GM12878 (cell line): ENCODE data around the gene NAALADL1. TPM values are rescaled to one million over a fixed set of nuclear protein-coding genes. Genes with fewer than 3 reads are reported as not detected.
A peak's percentile ranks its signal among the peaks of the same experiment; 100 is the strongest.

Experiments
- BMI1 ChIP-seq: fragments of 450-650 bp; IDR thresholded peaks from 2 replicates; pipeline ENCODE4 v1.6.1; 2016; ENCODE audit warnings: mild to moderate bottlenecking, moderate library complexity, borderline replicate concordance
- EGR1 ChIP-seq, 2 experiments: IDR thresholded peaks; 1 replicate in 1 of 2; 2 replicates in 1 of 2; pipeline ENCODE4 v1.6.1; 2011 to 2012; ENCODE audit warnings: low read depth in 2 of 2, low read length in 2 of 2, borderline replicate concordance in 1 of 2, mild to moderate bottlenecking in 1 of 2, moderate library complexity in 1 of 2
- ELK1 ChIP-seq: IDR thresholded peaks from 2 replicates; pipeline ENCODE4 v1.6.1; 2012; ENCODE audit warnings: low read depth, low read length, improper control_type of control experiment
- FOXK2 ChIP-seq: fragments of 450-650 bp; IDR thresholded peaks from 2 replicates; pipeline ENCODE4 v1.6.1; 2017; ENCODE audit warnings: mild to moderate bottlenecking, moderate library complexity
- JUNB ChIP-seq: IDR thresholded peaks from 2 replicates; pipeline ENCODE4 v1.6.1; 2016; ENCODE audit warnings: antibody characterized with exemption, mild to moderate bottlenecking
- MEF2A ChIP-seq: IDR thresholded peaks from 2 replicates; pipeline ENCODE4 v1.6.1; 2011; ENCODE audit warnings: low read depth, mild to moderate bottlenecking, low read length, moderate library complexity; ENCODE audit not compliant: insufficient read depth
- MTA2 ChIP-seq: fragments of 450-650 bp; IDR thresholded peaks from 2 replicates; pipeline ENCODE4 v1.6.1; 2016; ENCODE audit warnings: low read depth, mild to moderate bottlenecking, moderate library complexity
- PAX5 ChIP-seq: IDR thresholded peaks from 2 replicates; pipeline ENCODE4 v1.6.1; 2011; ENCODE audit warnings: low read depth, low read length, borderline replicate concordance
- POLR2A ChIP-seq: IDR thresholded peaks from 2 replicates; pipeline ENCODE4 v1.6.1; 2011; ENCODE audit warnings: low read depth, mild to moderate bottlenecking, low read length
- POLR2AphosphoS2 ChIP-seq: IDR thresholded peaks from 2 replicates; pipeline ENCODE4 v1.6.1; 2011; ENCODE audit warnings: low read depth, mild to moderate bottlenecking, low read length, improper control_type of control experiment, moderate library complexity
- RAD21 ChIP-seq: IDR thresholded peaks from 2 replicates; pipeline ENCODE4 v1.6.1; 2011; ENCODE audit warnings: mild to moderate bottlenecking, low read depth, low read length, moderate library complexity; ENCODE audit not compliant: insufficient read depth
- SMAD5 ChIP-seq: IDR thresholded peaks from 2 replicates; pipeline ENCODE4 v1.6.1; 2016; ENCODE audit warnings: antibody characterized with exemption, low read depth
- SPI1 ChIP-seq: IDR thresholded peaks from 2 replicates; pipeline ENCODE4 v1.6.1; 2011; ENCODE audit warnings: low read depth, mild to moderate bottlenecking, low read length, moderate library complexity, borderline replicate concordance; ENCODE audit not compliant: insufficient read depth
- TARDBP ChIP-seq: IDR thresholded peaks from 2 replicates; pipeline ENCODE4 v1.6.1; 2016; ENCODE audit warnings: borderline replicate concordance
- TBL1XR1 ChIP-seq: IDR thresholded peaks from 2 replicates; pipeline ENCODE4 v1.6.1; 2012; ENCODE audit warnings: low read depth, low read length, improper control_type of control experiment
- YBX1 ChIP-seq: fragments of 450-650 bp; IDR thresholded peaks from 2 replicates; pipeline ENCODE4 v1.6.1; 2016; ENCODE audit warnings: antibody characterized with exemption
- ZBTB40 ChIP-seq: fragments of 450-650 bp; IDR thresholded peaks from 2 replicates; pipeline ENCODE4 v1.6.1; 2016; ENCODE audit warnings: mild to moderate bottlenecking, moderate library complexity, borderline replicate concordance
- ZNF207 ChIP-seq: fragments of 450-650 bp; IDR thresholded peaks from 2 replicates; pipeline ENCODE4 v1.6.1; 2014; ENCODE audit warnings: antibody characterized with exemption, mild to moderate bottlenecking, borderline replicate concordance
- polyA plus RNA-seq, 11 experiments: library from polyadenylated mRNA; depleted of rRNA in 4 of 11; unstranded in 6 of 11; stranded (reverse) in 5 of 11; fragments of >200 nt; fragmentation: Nextera tagmentation in 4 of 11; fragmentation: Illumina TruSeq in 1 of 11; extraction: Ambion mirVana in 4 of 11; extraction: Trizol in 1 of 11; gene quantifications; 1 replicate in 1 of 11; 2 replicates in 10 of 11; pipeline versions ENCODE4 v1.2.1 to v1.2.3, GENCODE V29; 2011 to 2016; ENCODE audit warnings: inconsistent platforms in 2 of 11, missing spikeins in 2 of 11, low read depth in 1 of 11
- total RNA-seq, 4 experiments: library from RNA; depleted of rRNA in 3 of 4; stranded (reverse); fragments of >200 nt in 3 of 4; fragmentation: Illumina TruSeq in 1 of 4; extraction: Trizol in 1 of 4; gene quantifications; 2 replicates each; pipeline versions ENCODE4 v1.2.1 to v1.2.3, GENCODE V29; 2013 to 2021
- TF ChIP-seq, protein P1 (sequence below): fragments of 450-650 bp; IDR thresholded peaks from 2 replicates; pipeline ENCODE4 v1.6.1; 2017; ENCODE audit warnings: mild to moderate bottlenecking
- TF ChIP-seq, protein P2 (sequence below): IDR thresholded peaks from 2 replicates; pipeline ENCODE4 v1.6.1; 2011; ENCODE audit warnings: borderline replicate concordance, low read depth, mild to moderate bottlenecking, moderate library complexity, mixed read lengths, low read length; ENCODE audit not compliant: insufficient read depth; ENCODE audit errors: extremely low read length
- TF ChIP-seq, protein P3 (sequence below): fragments of 450-650 bp; IDR thresholded peaks from 2 replicates; pipeline ENCODE4 v1.6.1; 2018; ENCODE audit warnings: mild to moderate bottlenecking, low read depth, moderate library complexity; ENCODE audit not compliant: partially characterized antibody

NAALADL1 gene
- total and polyA plus RNA-seq, 10 of the 15 experiments (the other 5 are each of a cell fraction or from before 2014, with no cell fraction given) = 0.77 to 5.5 (median 1.5) TPM

- TF ChIP-seq ELK1 = no peak
- TF ChIP-seq, protein P1, sequence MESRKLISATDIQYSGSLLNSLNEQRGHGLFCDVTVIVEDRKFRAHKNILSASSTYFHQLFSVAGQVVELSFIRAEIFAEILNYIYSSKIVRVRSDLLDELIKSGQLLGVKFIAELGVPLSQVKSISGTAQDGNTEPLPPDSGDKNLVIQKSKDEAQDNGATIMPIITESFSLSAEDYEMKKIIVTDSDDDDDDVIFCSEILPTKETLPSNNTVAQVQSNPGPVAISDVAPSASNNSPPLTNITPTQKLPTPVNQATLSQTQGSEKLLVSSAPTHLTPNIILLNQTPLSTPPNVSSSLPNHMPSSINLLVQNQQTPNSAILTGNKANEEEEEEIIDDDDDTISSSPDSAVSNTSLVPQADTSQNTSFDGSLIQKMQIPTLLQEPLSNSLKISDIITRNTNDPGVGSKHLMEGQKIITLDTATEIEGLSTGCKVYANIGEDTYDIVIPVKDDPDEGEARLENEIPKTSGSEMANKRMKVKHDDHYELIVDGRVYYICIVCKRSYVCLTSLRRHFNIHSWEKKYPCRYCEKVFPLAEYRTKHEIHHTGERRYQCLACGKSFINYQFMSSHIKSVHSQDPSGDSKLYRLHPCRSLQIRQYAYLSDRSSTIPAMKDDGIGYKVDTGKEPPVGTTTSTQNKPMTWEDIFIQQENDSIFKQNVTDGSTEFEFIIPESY = no peak
- TF ChIP-seq ZBTB40 = no peak
- TF ChIP-seq POLR2AphosphoS2 = no peak
- TF ChIP-seq SPI1 = no peak
- no peak for TF ChIP-seq PAX5
- TF ChIP-seq BMI1 = no peak
- TF ChIP-seq JUNB = peak; percentile 86
- TF ChIP-seq, protein P2, sequence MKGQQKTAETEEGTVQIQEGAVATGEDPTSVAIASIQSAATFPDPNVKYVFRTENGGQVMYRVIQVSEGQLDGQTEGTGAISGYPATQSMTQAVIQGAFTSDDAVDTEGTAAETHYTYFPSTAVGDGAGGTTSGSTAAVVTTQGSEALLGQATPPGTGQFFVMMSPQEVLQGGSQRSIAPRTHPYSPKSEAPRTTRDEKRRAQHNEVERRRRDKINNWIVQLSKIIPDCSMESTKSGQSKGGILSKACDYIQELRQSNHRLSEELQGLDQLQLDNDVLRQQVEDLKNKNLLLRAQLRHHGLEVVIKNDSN = no peak
- TF ChIP-seq, protein P3, sequence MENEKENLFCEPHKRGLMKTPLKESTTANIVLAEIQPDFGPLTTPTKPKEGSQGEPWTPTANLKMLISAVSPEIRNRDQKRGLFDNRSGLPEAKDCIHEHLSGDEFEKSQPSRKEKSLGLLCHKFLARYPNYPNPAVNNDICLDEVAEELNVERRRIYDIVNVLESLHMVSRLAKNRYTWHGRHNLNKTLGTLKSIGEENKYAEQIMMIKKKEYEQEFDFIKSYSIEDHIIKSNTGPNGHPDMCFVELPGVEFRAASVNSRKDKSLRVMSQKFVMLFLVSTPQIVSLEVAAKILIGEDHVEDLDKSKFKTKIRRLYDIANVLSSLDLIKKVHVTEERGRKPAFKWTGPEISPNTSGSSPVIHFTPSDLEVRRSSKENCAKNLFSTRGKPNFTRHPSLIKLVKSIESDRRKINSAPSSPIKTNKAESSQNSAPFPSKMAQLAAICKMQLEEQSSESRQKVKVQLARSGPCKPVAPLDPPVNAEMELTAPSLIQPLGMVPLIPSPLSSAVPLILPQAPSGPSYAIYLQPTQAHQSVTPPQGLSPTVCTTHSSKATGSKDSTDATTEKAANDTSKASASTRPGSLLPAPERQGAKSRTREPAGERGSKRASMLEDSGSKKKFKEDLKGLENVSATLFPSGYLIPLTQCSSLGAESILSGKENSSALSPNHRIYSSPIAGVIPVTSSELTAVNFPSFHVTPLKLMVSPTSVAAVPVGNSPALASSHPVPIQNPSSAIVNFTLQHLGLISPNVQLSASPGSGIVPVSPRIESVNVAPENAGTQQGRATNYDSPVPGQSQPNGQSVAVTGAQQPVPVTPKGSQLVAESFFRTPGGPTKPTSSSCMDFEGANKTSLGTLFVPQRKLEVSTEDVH = no peak
- no peak for TF ChIP-seq FOXK2
- TF ChIP-seq ZNF207 = no peak
- no peak for TF ChIP-seq SMAD5
- no peak for TF ChIP-seq TARDBP
- TF ChIP-seq POLR2A = no peak
- peak in 1 of 2 experiments; percentile 49; a peak in 1 of 3 replicates for TF ChIP-seq EGR1 (IDR thresholded peaks at IDR 0.05; ENCODE audit: borderline replicate concordance in 1 of 2, low read depth in 2 of 2, low read length in 2 of 2)
- no peak for TF ChIP-seq MEF2A
- no peak for TF ChIP-seq YBX1
- no peak for TF ChIP-seq RAD21
- no peak for TF ChIP-seq TBL1XR1
- no peak for TF ChIP-seq MTA2
These were observed 6.9 kb downstream of the NAALADL1 start (continued) for GRCh38 chr11:65051398-65051858.
